Measurements from ENCODE around the gene ZC3HAV1.
"Not testable (repeated sequence)": the region's sequence is repeated elsewhere in the genome, so short reads cannot be mapped to it uniquely, and the experiment has no call there.

ZC3HAV1 gene

DNA sequence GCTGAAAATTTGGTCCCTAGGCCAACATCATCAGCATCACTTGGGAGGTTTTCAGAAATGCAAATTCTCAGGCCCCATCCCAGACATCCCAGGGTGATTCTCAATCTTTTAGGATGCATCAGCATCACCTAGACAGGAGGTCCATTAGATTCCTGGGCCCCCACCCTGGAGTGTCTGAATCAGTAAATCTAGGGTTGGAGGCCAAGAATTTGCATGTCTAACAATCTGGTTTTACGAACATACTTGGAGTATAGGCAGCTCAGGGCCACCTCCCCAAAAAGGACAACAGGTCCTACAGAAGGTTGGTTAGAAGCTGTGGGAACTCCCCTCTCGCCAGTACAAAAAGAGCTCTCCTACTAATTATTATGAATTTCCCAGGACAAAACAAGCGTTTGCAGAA lies 15.5 kb downstream of the ZC3HAV1 start:
- TF ChIP-seq, protein P1, sequence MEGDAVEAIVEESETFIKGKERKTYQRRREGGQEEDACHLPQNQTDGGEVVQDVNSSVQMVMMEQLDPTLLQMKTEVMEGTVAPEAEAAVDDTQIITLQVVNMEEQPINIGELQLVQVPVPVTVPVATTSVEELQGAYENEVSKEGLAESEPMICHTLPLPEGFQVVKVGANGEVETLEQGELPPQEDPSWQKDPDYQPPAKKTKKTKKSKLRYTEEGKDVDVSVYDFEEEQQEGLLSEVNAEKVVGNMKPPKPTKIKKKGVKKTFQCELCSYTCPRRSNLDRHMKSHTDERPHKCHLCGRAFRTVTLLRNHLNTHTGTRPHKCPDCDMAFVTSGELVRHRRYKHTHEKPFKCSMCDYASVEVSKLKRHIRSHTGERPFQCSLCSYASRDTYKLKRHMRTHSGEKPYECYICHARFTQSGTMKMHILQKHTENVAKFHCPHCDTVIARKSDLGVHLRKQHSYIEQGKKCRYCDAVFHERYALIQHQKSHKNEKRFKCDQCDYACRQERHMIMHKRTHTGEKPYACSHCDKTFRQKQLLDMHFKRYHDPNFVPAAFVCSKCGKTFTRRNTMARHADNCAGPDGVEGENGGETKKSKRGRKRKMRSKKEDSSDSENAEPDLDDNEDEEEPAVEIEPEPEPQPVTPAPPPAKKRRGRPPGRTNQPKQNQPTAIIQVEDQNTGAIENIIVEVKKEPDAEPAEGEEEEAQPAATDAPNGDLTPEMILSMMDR (IDR thresholded peaks at IDR 0.05): no peak
- no peak for DNase-seq
- H3K4me3 Mint-ChIP-seq: no peak overlapping the region
- no peaks in the 10 kb centered on the region for H3K27me3 Mint-ChIP-seq (ENCODE audit: low read depth, poor library complexity)
- H3K36me3 Mint-ChIP-seq (ENCODE audit: low read depth): peaks cover 25% of the 10 kb centered on the region
- peaks cover 6% of the 10 kb centered on the region for H3K9me3 Mint-ChIP-seq
- peak overlapping the region; percentile 2 for H3K27ac Mint-ChIP-seq
- peaks cover 46% of the 10 kb centered on the region for H3K4me1 Mint-ChIP-seq

DNA sequence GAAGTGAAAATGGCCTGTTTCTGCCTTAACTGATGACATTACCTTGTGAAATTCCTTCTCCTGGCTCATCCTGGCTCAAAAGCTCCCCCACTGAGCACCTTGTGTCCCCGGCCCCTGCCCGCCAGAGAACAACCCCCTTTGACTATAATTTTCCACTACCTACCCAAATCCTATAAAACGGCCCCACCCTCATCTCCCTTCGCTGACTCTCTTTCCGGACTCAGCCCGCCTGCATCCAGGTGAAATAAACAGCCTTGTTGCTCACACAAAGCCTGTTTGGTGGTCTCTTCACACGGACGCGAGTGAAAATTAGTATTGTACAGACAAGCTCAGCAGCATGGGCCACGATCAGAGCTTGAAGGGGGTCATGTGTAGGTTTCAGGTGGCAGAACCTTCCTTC lies 16.0 kb downstream of the ZC3HAV1 start:
- Mint-ChIP-seq H3K4me1 (peaks cover 46% of the 10 kb centered on the region), H3K27ac (peak overlapping the region; percentile 15), H3K36me3 (ENCODE audit: low read depth) (peaks cover 27% of the 10 kb centered on the region)
- H3K9me3 Mint-ChIP-seq; H3K27me3 Mint-ChIP-seq (ENCODE audit: low read depth, poor library complexity); H3K4me3 Mint-ChIP-seq; DNase-seq: not testable (repeated sequence)

DNA sequence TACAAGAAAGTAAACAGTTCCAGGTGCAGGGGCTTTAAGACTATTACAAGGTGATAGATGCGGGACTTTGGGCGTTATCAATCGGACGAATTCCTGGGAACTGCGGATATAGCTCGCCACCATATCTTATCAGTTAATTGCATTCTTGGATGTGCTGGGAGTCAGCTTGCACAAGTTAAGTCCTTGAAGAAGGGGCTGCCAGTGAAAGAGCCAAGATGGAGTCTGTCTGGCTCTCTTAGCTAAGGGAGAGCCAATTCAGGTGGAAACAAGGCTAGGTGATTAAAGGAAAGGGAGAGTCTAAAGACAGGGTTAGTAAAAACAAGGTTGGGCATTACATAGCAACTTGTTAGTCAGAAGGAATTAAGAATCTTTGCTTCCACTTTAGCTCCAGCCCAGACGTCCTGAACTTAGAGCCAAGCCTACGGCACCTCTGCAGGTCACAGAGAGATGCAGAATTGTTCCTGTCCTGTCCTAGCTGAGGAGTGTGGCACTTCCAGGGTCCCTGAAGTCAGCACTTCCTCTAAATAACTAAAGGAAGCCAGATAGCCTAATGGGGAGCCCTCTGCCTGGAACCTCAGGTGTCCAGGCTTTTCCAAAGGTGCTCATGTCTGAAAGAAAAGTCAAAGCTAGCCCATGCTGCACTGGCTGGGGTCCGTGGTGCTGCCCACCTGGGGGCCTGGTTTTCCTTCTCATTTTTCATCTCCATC lies 17.3 kb downstream of the ZC3HAV1 start:
- Mint-ChIP-seq H3K4me3 (no peak overlapping the region), H3K27ac (peak overlapping the region; percentile 74), H3K27me3 (ENCODE audit: low read depth, poor library complexity) (no peaks in the 10 kb centered on the region), H3K4me1 (peaks cover 46% of the 10 kb centered on the region), H3K36me3 (ENCODE audit: low read depth) (peaks cover 40% of the 10 kb centered on the region), H3K9me3 (peaks cover 11% of the 10 kb centered on the region)
- no peak for DNase-seq
- TF ChIP-seq, protein P1 (IDR thresholded peaks at IDR 0.05): no peak

DNA sequence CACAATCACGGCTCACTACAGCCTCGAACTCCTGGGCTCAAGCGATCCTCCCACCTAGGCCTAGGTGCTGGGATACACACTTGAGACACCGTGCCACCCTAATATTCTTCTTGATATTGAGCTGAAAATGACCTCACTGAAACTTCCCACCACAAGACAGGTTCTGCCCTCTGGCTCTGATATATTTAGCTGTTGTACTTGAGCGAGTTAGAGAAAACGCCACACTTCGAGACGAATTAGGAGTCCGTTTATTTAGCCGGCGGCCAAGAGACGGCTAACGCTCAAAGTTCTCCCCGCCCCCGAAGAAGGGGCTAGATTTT lies 17.9 kb downstream of the ZC3HAV1 start:
- H3K4me1 Mint-ChIP-seq: peaks cover 46% of the 10 kb centered on the region
- peak overlapping the region; percentile 55 for H3K27ac Mint-ChIP-seq
- DNase-seq: no peak
- TF ChIP-seq, protein P1 (IDR thresholded peaks at IDR 0.05): no peak
- H3K4me3 Mint-ChIP-seq: no peak overlapping the region
- peaks cover 17% of the 10 kb centered on the region for H3K9me3 Mint-ChIP-seq
- H3K27me3 Mint-ChIP-seq (ENCODE audit: low read depth, poor library complexity): no peaks in the 10 kb centered on the region
- peaks cover 40% of the 10 kb centered on the region for H3K36me3 Mint-ChIP-seq (ENCODE audit: low read depth)

DNA sequence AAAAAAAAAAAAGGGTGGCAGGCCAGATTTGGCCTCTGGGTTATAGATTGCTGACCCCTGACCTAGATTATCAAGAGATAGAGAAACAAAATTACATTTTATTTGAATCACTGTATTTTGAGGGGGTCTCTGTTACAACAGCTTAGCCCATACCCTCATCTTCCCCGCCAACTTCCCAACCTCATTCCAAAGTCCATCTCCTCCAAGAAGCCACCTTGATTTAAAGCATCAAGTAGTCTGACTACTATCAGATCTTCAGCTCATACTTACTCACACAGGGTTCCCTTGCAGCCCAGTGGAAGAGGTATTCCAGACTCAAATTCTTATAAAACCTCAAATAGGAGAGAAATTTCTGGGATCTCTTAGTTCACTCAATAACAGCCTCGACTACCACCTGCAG lies 20.4 kb downstream of the ZC3HAV1 start:
- Mint-ChIP-seq H3K27me3 (ENCODE audit: low read depth, poor library complexity) (no peaks in the 10 kb centered on the region), H3K4me3 (no peak overlapping the region), H3K4me1 (peaks cover 34% of the 10 kb centered on the region), H3K36me3 (ENCODE audit: low read depth) (peaks cover 44% of the 10 kb centered on the region), H3K9me3 (peaks cover 17% of the 10 kb centered on the region), H3K27ac (no peak overlapping the region)
- TF ChIP-seq, protein P1 (IDR thresholded peaks at IDR 0.05): no peak
- DNase-seq: no peak

DNA sequence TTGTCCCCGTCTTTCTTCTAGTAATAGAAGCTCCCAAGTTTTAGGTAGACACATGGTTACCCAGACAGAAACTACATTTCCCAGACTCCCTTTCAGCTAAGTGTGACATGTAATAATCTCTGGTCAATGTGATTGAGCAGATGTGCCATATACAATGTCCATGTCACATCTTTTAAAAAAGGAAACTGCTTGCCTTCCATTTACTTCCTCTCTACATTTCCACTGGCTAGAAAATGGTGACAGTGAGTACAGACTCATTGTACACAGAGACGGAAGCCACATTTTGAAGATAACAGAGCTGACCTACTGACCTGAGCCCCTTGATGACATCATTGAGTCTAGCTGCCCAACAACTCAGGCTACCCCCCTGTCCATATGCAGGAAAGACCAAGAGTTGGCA lies 21.3 kb downstream of the ZC3HAV1 start:
- TF ChIP-seq, protein P1 (IDR thresholded peaks at IDR 0.05): no peak
- peaks cover 17% of the 10 kb centered on the region for H3K9me3 Mint-ChIP-seq
- H3K36me3 Mint-ChIP-seq (ENCODE audit: low read depth): peaks cover 53% of the 10 kb centered on the region
- peaks cover 25% of the 10 kb centered on the region for H3K4me1 Mint-ChIP-seq
- no peak overlapping the region for H3K27ac Mint-ChIP-seq
- no peak overlapping the region for H3K4me3 Mint-ChIP-seq
- no peak for DNase-seq
- H3K27me3 Mint-ChIP-seq (ENCODE audit: low read depth, poor library complexity): no peaks in the 10 kb centered on the region

All from nephron progenitor cell (in vitro differentiated cells).